ENCODE measurements around the gene CCL28. TPM values are rescaled to one million over a fixed set of nuclear protein-coding genes. Genes with fewer than 3 reads are reported as not detected.
A peak's percentile ranks its signal among the peaks of the same experiment; 100 is the strongest.

The CCL28 gene
- total and polyA plus RNA-seq, 8 donors = 0.29 to 6.4 (median 0.55) TPM

DNA sequence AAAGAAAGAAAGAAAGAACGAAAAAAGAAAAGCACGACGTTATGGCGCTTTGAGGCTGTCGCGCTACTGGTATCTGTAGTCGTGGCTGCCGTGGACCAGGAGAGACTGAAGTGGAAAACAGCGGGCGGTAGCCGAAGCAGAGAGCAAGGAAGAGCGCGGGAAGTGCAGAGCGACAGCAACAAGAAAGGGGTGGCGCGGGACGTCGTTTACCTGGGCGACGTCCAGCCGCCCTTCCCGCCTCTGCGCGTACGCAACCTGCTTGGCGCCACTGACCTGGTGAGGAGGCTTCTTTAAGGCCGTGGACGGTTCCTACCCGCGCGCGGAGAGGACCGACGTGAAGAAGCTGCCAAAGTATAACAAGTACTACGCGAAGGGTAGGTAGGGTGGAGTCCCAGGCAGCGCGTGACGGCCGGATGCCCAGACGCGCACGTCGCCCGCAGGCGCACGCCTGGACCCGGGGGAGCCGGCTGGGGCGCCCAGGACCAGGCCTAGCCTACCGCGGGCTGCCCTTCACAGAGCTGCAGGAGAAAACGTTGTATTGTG, 15.4 kb downstream of the CCL28 start:
- Histone ChIP-seq H3K4me3 (peak overlapping the region; percentile 43 to 47), H3K4me1 (peaks cover 0 to 9% of the 10 kb centered on the region in 2 donors), H3K27ac (peak overlapping the region; percentile 56 to 66), H3K9me3 (no peaks in the 10 kb centered on the region), H3K36me3 (no peaks in the 10 kb centered on the region), H3K27me3 (peaks cover 0 to 9% of the 10 kb centered on the region in 2 donors)
- ATAC-seq (peak; percentile 98), DNase-seq (peak; percentile 30 to 90 (median 52))
- TF ChIP-seq, protein P1, sequence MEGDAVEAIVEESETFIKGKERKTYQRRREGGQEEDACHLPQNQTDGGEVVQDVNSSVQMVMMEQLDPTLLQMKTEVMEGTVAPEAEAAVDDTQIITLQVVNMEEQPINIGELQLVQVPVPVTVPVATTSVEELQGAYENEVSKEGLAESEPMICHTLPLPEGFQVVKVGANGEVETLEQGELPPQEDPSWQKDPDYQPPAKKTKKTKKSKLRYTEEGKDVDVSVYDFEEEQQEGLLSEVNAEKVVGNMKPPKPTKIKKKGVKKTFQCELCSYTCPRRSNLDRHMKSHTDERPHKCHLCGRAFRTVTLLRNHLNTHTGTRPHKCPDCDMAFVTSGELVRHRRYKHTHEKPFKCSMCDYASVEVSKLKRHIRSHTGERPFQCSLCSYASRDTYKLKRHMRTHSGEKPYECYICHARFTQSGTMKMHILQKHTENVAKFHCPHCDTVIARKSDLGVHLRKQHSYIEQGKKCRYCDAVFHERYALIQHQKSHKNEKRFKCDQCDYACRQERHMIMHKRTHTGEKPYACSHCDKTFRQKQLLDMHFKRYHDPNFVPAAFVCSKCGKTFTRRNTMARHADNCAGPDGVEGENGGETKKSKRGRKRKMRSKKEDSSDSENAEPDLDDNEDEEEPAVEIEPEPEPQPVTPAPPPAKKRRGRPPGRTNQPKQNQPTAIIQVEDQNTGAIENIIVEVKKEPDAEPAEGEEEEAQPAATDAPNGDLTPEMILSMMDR (IDR thresholded peaks at IDR 0.05) = no peak
- intact Hi-C loops (cut with DNase I) = loop anchor here in 1 of 2 donors (10.0 kb wide), 1 partner anchor 88 kb away; the partner anchor contains the start of gene TMEM267

DNA sequence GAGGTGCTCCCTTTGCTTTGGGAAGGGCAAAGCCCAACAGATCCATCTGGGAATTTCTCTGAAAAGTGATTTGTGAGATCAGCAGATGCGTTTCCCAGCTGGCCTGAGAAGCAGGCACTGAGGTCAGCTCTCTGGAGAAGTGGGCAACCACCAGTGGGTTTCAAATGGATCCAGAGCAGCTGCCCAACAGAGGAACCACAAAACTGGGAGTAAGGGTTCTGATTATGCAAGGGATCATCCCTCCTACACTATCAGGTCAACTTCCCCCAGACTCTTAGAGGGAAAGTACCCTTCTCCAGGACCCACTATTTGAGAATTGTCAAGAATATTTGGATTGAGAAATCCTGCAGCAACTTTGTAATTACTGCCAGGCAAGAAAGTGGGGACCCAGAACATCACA, 21.7 kb downstream of the CCL28 start:
- DNase-seq (no peak), ATAC-seq (no peak)
- Histone ChIP-seq H3K9me3 (no peaks in the 10 kb centered on the region), H3K4me1 (peaks cover 0 to 7% of the 10 kb centered on the region in 2 donors), H3K36me3 (no peaks in the 10 kb centered on the region), H3K4me3 (no peak overlapping the region), H3K27ac (no peak overlapping the region), H3K27me3 (no peaks in the 10 kb centered on the region)
- intact Hi-C loops (cut with DNase I) = loop anchor here in 1 of 2 donors (10.0 kb wide), 1 partner anchor 94 kb away; the partner anchor contains the start of gene TMEM267
- TF ChIP-seq, protein P1 (IDR thresholded peaks at IDR 0.05) = no peak

DNA sequence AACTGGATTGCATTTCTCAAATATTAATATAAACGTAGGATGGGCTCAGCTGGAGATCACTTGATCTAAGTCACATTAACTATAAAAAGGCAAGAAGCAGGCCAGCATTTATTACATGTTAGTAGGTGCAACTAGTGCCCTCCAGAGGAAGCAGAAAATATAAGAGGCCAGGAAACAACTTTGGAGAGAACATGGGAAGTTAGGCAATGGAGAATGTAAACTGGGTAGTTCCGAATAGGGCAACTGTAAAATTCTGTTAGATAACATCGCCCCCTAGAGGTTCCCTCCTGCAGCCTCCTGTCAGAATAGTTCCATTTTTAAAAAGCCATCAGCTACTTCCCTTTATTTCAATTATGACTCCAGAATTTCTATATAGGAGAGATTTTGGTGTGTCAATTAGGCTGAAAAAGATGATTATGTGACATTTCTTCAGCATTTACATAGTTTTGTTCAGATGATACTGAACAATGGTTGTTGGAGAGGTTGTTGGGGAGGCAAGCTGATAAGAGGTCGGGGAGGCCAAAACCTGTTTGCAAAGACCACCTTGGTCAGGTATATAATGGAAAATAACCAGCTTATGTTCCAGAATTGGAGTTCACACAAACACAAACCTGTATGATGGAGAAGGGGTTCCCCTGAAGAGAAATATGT, 22.4 kb downstream of the CCL28 start:
- TF ChIP-seq, protein P1 (IDR thresholded peaks at IDR 0.05) = peak; percentile 86 to 87
- intact Hi-C loops (cut with DNase I) = loop anchor here in 1 of 2 donors (10.0 kb wide), 1 partner anchor 95 kb away; the partner anchor contains the start of gene TMEM267
- ATAC-seq = peak; percentile 100

DNA sequence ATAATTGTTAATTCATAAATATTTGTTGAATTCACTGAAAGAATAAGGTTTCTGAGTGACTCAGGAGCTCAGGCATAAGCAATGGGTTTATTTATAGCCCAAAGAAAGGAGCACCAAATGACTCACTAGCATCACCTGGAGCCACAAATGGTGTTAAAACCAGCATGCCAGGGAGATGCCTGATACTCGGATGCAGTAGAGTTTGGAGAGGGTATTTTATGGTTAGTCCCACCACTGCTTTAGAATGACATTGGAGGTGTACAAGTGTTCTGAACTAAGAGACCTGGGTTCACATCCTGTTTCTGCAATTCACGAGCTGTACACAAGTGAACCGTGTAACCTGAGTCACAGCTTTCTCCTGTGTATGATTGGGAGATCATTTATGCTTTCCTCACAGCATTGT, 25.2 kb downstream of the CCL28 start:
- no peak overlapping the region for H3K27ac ChIP-seq
- peaks cover 0 to 7% of the 10 kb centered on the region in 2 donors for H3K4me1 ChIP-seq
- H3K27me3 ChIP-seq = no peaks in the 10 kb centered on the region
- H3K36me3 ChIP-seq = no peaks in the 10 kb centered on the region
- ATAC-seq (no peak), DNase-seq (no peak)
- TF ChIP-seq, protein P1 (IDR thresholded peaks at IDR 0.05) = no peak
- H3K4me3 ChIP-seq = no peak overlapping the region
- no peaks in the 10 kb centered on the region for H3K9me3 ChIP-seq
- intact Hi-C loops (cut with DNase I) = no loop called here

More for the DNA sequence above, 22.4 kb downstream of the CCL28 start:
- H3K27me3 ChIP-seq = no peaks in the 10 kb centered on the region
- H3K27ac ChIP-seq = no peak overlapping the region
- H3K4me1 ChIP-seq = peaks cover 0 to 7% of the 10 kb centered on the region in 2 donors
- H3K9me3 ChIP-seq = no peaks in the 10 kb centered on the region
- H3K4me3 ChIP-seq = no peak overlapping the region
- DNase-seq = peak in 3 of 4 donors; percentile 42 to 89 (median 77)
- no peaks in the 10 kb centered on the region for H3K36me3 ChIP-seq

DNA sequence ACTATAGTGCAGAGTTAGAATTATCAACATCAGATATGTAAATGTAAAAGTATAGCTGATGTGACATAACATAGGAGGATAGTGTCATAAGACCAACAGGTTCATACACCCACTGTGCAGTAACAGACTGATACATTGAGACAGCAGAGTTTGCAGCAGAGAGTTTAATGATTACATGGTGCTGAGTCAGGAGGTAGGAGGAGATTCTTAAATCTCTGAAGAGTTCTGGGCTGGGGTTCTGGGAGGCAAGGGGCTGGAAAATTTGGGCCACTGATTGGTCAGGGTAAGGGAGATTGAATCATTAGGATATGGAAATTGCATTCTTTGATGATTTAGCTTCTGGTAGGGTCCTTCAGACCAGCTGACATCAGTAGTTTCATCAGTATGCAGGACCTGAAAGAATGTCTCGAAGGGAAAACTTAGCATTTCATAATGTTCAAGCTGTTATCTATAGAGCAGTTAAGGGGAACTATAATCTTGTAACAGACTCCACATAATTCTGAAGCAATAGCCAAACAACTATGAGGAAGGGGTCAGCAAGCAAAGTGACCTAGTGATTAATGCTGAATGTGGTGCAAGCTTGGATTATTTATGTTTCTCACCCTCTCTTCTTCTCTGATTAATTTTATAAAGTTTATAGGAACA, 35.6 kb downstream of the CCL28 start:
- no peaks in the 10 kb centered on the region for H3K36me3 ChIP-seq
- TF ChIP-seq, protein P1 (IDR thresholded peaks at IDR 0.05) = no peak
- H3K4me1 ChIP-seq = no peaks in the 10 kb centered on the region
- H3K27ac ChIP-seq = no peak overlapping the region
- no peak overlapping the region for H3K4me3 ChIP-seq
- no peaks in the 10 kb centered on the region for H3K27me3 ChIP-seq
- H3K9me3 ChIP-seq = no peaks in the 10 kb centered on the region
- no peak for DNase-seq
- intact Hi-C loops (cut with DNase I) = no loop called here
- no peak for ATAC-seq

Measured in left lung (tissue), 10 donors.